ENCODE measurements around the gene EBF4.

Gene EBF4

DNA sequence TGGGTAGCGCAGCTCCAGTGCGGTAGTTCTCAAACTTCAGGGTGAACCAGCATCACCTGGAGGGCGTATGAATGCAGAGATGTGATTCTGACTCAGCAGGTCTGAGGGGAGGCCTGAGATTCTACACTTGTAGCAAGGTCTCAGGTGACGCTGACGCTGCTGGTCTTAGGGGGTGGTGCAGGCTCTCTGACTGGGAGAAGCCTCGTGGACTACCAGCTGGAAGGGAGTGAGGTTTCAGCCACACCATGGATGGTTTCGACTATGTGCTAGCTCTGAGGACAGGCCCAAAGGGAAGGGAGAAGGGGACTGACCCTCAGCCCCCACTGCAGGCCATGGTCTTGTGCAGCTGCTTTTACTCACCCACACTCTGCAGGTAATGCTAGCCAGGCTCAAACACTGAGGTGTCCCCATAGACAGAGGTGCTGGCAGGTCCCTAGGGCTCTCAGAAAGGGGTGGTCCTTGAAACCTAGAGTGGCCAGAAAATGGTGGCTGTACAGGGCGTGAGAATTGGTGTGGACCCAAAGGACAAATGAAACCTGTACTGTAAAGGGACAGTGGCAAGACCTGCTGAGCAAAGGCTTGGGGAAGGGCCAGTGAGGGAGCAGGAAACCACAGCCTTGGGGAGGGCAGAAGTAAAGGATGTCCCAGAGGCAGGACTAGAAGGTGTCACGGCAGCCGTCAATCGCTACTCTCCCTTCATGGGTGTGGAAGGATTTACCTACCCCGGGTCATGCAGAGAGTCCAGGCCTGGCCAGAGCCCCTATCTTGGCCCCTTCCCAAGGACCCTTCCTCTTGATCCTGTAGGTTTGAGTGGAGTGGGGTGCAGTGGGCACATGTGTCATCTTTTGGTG, 52.7 kb downstream of the EBF4 start:
- DNase-seq: no peak

DNA sequence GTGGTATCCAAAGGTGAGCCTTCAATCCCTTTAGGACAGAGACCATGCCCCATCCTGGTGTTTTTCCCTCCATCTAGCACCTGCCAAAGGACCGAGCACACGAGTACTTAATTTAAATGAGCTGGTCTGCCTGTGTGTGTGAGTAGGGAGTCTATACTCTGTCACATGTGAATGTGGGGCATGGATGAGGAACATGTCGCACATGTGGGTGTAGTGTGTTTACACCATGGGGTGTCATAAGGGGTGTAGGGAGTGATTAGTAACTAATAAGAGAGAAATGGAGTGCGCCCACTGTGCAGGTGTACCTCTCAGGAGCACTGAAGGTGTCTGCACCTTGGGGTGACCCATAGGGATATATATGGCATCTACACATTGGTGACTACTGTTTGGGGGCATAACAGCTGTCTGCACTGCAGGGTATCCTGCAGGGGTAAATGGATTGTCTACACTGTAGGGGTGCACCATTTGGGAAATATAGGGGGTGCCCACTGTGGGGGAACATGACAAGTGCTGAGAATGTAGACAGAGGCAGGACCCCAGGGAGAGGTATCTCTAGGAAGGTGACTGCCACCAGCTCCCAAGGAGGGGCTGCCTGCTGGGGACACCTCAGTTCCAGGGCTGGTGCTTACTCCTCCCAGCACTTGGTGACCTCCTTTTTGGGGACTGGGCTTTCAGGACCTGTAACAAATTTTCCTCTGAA, 53.5 kb downstream of the EBF4 start:
- no peak for DNase-seq

- no peak for DNase-seq
Observed at GRCh38 chr20:2746636-2747265, 54.2 kb downstream of the EBF4 start.

GRCh38 chr20:2747676-2748235, 55.2 kb downstream of the EBF4 start:
- DNase-seq: no peak

- DNase-seq: peak; percentile 39
Observed at GRCh38 chr20:2748551-2749342, 56.2 kb downstream of the EBF4 start.

GRCh38 chr20:2749343-2749950, 56.9 kb downstream of the EBF4 start:
- no peak for DNase-seq

- DNase-seq: no peak
Observed at GRCh38 chr20:2749951-2750490, 57.4 kb downstream of the EBF4 start.

GRCh38 chr20:2750491-2751251, 58.1 kb downstream of the EBF4 start:
- DNase-seq: no peak

- no peak for DNase-seq
Observed at GRCh38 chr20:2751347-2751877, 58.8 kb downstream of the EBF4 start.

- peak; percentile 35 for DNase-seq
Observed at GRCh38 chr20:2751878-2752566, 59.4 kb downstream of the EBF4 start.

DNA sequence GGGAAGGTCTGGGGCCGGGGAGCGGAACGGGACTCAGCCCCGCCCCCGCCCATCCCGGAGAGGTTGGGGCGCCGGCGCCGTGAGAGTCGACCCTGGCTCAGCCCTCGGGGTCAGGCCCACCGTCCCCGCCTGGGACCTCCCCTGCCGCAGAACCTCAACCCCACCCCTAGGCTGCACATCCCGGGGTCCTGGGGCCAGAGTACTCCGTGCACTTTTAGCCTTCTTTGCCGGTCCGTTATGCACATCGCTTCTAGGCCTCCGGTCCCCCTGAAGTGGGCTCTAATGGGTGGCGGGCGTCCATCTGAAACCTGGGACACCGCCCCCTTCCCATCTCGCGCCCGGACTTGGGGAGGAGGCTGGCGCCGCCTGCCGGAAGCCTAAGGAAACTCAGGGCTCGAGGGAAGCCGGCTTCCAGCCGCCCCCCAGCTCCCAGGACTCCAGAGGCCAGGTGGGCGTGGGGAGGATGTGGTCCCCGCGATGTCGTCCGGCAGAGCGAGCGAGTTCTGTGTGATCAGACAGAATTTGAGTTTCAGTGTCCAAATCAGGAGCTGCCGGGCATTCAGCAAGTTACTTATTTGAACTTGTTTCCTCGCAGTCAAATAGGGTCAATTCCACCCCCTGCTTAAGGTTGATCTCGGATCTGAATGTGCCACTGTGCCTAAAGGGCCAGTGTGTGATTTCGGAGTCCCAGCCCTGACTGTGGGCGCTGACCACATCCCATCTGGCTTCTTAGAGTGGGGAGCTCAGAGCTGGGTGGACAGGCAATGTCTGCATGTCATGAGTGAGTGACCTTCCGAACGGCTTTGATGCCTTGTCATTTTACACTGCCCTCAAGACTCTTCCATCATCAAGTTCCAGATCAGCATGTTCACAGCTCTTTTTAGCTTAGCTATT, 60.2 kb downstream of the EBF4 start:
- DNase-seq: peak; percentile 65

GRCh38 chr20:2753461-2754040, 61.0 kb downstream of the EBF4 start:
- DNase-seq: no peak

- DNase-seq: no peak
Observed at GRCh38 chr20:2754424-2754823, 61.8 kb downstream of the EBF4 start.

GRCh38 chr20:2755451-2756055, 63.0 kb downstream of the EBF4 start:
- no peak for DNase-seq

GRCh38 chr20:2756056-2756611, 63.6 kb downstream of the EBF4 start:
- no peak for DNase-seq

- DNase-seq: no peak
Observed at GRCh38 chr20:2757001-2757400, 64.4 kb downstream of the EBF4 start.

GRCh38 chr20:2757969-2758368, 65.4 kb downstream of the EBF4 start:
- DNase-seq: no peak

- no peak for DNase-seq
Observed at GRCh38 chr20:2759143-2759542, 66.6 kb downstream of the EBF4 start.

Data from NCI-H1436 (cell line).